Thyroid gland (tissue), 4 donors: ENCODE measurements around the gene GRPEL1.

Experiments
- CTCF ChIP-seq, 6 experiments: fragments of 200-600 bp in 3 of 6; fragments of 450-650 bp in 3 of 6; sonication (generic) in 3 of 6; IDR thresholded peaks; one replicate each; pipeline ENCODE4 v1.5.1; 2016 to 2019; ENCODE audit warnings: antibody characterized with exemption in 6 of 6, mild to moderate bottlenecking in 2 of 6, inconsistent platforms in 1 of 6, moderate library complexity in 1 of 6
- POLR2A ChIP-seq, 2 donors: fragments of 450-650 bp; IDR thresholded peaks; one replicate each; pipeline ENCODE4 v1.6.1; 2017; ENCODE audit warnings: antibody characterized with exemption in 2 of 2, mild to moderate bottlenecking in 2 of 2, moderate library complexity in 1 of 2

GRCh38 chr4:7067126-7067451 lies 775 bp downstream of the GRPEL1 start:
- TF ChIP-seq POLR2A (IDR thresholded peaks at IDR 0.05) (no peak), CTCF (IDR thresholded peaks at IDR 0.05) (no peak)
